Umbilical cord (tissue), 1 donor: Measurements from ENCODE around the gene LGALS3BP. TPM values are rescaled to one million over a fixed set of nuclear protein-coding genes. Genes with fewer than 3 reads are reported as not detected.

ENCODE experiments used
- total RNA-seq: library from RNA; depleted of rRNA; stranded (reverse); fragments of >200 nt; gene quantifications from one replicate; pipeline ENCODE4 v1.2.3, GENCODE V29; 2014; ENCODE audit warnings: low replicate concordance; ENCODE audit not compliant: insufficient read depth

Gene LGALS3BP
- total RNA-seq, 1 donor from 2014 or later, result 202 TPM

Other genes with a start within 250 kb of the LGALS3BP start
- gene CYTH1, start 197.7 kb downstream of the LGALS3BP start, total RNA-seq, result 44.3 TPM
- gene USP36, start 139.1 kb downstream of the LGALS3BP start, total RNA-seq, result 21.9 TPM
- 3.9 TPM for gene CEP295NL, start 76.7 kb downstream of the LGALS3BP start, total RNA-seq
- gene TIMP2, start 54.5 kb downstream of the LGALS3BP start, total RNA-seq, result 64.5 TPM
- gene CANT1, start 29.8 kb upstream of the LGALS3BP start, total RNA-seq, result 21.4 TPM
- gene C1QTNF1, start 44.2 kb upstream of the LGALS3BP start, total RNA-seq, result 41.7 TPM
- 15.9 TPM for gene ENGASE, start 94.9 kb upstream of the LGALS3BP start, total RNA-seq